GM19239 (cell line): ENCODE data around the gene BRICD5.

Experiments
- DNase-seq: peaks from one replicate; pipeline ENCODE4 v3.0.0; 2011; ENCODE audit warnings: low spot score; ENCODE audit not compliant: insufficient read length
- FAIRE-seq: peaks from 2 replicates; lab custom pipeline; 2011; peaks lifted over from hg19 to GRCh38; lab: Jason Lieb, UNC

The BRICD5 gene

DNA sequence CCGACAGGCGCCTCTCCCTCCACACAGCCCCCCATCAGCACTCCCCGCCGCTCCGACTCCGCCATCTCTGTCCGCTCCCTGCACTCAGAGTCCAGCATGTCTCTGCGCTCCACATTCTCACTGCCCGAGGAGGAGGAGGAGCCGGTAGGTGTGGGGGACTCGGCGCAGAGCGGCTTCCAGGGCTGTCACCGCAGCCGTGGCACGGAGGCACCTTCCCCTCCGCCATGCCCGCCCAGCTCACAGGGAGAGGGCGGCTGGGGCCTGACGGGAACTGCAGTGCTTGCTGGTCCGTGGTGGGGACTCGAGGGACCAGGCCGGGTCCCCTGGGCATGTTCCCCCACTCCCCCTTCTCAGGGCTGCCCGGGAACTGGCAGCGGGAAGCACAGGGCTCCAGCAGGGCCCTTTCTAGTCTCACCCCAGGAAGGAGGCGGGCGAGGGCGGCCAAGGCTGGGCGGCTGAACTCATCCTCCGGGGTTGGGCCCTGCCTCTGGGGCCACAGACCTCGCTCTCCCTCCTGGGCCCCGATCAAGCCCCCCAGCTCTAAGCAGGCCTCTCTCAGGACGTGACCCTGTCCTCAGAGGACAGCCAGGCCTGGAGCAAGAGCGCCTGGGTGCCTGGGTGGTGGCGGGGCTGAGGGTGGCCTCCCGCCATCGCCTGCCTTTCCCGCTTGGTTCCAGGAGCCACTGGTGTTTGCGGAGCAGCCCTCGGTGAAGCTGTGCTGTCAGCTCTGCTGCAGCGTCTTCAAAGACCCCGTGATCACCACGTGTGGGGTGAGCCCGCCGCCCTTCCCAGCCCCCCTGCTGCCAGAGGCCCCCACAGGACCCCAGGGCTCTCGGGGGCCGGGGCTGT, 39.9 kb downstream of the BRICD5 start:
- no peak for DNase-seq
- FAIRE-seq: no peak

DNA sequence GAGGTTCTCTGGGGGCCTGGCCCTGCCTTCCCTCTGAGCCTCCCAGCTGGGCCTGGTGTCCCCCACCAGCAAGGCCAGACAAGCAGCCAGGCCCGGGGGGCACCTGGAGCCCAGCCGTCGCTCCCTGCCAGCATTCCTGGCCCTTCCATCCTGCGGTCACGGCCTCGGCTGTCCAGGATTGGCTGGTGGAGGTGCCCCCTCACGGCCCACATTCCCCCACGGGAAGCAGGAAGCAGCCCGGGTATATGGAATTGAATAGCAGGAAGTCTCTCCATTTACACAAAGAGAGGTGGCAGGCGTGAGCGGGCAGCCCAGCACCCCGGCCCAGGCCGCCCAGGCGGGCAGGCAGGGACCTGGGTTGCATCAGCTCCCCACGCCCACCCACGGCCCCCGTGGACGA, 40.6 kb downstream of the BRICD5 start:
- FAIRE-seq (no peak), DNase-seq (no peak)

DNA sequence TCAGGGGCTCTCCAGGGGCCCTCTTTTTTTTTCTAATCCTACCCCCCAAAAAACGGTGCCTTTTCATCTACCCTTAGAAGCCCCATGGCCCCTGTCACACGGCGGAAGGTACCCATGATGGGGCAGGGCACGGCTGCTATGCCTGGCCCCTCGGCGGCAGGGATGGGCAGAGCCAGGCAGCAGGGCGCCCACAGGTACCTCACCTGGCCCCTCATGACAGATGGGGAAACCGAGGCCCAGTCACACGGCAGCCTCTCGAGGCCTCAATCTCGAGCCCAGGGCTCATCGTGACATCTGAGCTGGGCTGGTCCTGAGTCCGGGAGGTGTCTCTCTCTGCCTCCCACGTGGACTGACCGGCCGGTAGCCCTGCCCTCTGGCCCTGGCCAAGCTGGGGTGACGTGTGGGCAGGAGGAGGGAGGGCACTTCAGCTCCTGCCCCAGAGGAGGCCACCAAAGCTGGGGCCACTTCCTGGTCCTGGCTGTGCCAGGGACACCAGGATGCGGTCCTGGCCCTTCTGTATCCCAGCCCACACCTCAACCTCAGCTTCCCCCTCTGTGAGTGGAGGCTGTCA, 43.5 kb downstream of the BRICD5 start:
- FAIRE-seq (no peak), DNase-seq (no peak)

DNA sequence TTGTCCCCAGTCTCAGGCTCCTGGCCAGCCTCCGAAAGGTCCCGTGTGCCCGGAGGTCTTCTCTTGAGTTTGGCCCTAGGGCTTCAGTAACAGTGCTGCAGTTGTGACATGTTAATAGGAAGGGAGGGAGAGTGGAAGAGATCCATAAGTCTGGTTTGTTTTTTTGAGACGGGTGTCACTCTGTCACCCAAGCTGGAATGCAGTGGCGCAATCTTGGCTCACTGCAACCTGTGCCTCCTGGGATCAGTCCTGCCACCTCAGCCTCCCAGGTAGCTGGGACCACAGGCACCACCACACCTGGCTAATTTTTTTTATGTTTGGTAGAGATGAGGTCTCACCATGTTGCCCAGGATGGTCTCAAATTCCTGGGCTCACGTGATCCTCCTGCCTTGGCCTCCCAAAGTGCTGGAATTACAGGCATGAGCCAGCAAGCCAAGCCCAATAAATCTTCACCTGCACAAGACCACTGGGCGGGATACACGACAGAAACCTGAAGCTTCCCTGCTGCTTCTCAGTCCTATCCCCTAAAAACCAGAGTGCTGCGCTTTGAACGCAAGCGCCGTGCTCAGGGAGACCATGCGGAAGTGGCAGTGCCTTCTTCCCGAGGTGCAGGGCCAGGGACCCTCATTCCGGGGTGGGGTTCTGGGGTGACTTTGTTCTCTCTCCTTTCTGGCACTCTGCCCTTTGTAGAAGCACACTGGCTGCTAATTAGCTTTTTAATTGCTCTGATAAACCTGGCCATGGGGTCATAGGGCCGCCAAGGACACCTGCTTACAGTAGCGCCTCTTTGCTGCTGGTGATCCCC, 44.2 kb downstream of the BRICD5 start:
- DNase-seq: no peak
- no peak for FAIRE-seq

DNA sequence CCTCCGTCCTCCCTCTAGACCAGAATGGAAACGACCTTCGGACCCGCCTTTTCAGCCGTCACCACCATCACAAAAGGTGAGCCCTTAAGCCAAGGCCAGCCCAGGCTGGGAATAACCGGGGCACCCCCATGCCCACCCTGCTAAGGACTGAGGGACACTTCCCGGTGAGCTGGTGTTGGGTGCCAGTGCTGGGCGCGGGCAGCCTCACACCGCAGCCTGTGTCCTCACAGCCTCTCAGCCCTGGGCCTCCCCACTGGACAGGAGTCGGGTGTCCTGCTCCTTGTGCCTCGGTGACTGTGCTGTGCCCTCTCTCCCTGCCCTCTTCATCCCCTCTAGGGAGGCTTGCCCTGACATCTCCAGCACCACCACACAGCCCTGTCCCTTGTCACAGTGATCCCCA, 44.8 kb downstream of the BRICD5 start:
- FAIRE-seq (no peak), DNase-seq (no peak)

DNA sequence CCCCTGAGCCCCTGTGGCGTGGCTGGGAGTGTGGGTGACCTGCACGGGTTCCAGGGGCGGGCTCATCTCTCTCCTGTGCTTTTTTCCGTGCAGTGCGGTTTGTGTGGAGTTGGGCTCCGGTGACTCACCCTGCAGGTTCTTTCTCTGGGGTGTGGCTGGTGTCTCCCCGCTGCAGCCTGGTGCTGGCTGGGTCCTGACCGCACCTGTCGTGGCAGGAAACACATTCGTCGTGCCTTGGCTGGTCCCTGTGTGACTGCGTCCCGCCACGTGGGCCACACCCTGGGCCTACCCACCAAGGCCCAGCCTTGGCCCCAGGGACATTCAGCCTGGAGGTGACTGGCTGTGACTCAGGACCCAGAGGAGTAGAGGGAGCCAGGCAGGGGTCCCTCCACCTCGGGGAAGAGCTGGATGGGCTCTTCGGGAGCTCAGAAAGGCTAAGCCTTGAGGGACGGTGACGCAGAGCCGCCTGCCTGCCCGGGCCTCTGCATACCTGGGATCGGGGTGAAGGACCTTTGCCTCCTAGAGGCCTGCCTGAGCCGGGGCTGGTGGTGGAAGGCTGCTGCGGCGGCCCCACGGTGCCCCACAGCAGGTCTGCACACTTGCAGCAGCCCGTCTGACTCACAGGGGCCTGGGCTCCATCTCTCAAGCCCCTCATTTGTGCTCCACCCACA, 47.3 kb downstream of the BRICD5 start:
- FAIRE-seq (no peak), DNase-seq (no peak)

DNA sequence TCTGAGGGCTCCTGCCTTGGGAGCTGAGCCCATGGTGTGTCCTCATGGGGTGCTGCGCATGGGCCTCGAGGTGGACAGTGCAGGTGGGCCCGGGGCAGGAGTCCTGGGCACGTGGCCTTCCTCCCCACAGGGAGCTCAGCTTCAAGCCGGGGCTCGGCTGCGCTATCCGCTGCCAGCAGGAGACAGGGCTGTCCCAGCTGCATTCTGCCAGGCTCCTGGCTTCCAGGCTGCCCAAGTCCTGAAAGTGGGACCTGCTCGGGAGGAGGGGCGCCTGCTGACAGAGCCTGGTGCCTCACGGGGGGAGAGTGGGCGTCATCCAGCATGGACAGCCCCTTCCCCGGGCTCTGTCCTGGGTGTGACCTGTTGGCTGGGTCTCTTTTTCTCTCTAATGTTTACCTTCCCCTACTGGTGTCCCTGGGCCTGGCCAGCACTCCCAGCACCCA, 48.0 kb downstream of the BRICD5 start:
- DNase-seq (no peak), FAIRE-seq (no peak)

DNA sequence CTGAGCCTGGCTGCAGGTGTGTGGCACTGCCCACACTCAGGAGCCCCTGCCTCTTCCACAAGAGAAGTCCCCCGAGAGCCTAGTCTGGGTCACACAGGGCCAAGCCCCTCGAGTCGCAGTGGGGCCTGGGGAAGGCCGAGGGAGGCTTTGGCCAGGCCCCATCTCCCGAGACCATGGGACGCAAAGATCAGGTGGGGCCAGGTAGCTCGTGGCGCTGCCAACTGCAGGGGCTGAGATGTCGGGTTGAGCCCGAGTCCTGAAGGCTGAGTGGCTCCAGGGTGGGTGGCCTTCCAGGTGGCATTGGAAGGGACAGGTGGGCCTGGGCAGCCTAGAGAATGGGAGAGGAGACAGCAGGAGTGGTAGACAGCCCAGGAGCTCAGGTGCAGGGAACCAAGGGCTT, 48.8 kb downstream of the BRICD5 start:
- no peak for DNase-seq
- no peak for FAIRE-seq

DNA sequence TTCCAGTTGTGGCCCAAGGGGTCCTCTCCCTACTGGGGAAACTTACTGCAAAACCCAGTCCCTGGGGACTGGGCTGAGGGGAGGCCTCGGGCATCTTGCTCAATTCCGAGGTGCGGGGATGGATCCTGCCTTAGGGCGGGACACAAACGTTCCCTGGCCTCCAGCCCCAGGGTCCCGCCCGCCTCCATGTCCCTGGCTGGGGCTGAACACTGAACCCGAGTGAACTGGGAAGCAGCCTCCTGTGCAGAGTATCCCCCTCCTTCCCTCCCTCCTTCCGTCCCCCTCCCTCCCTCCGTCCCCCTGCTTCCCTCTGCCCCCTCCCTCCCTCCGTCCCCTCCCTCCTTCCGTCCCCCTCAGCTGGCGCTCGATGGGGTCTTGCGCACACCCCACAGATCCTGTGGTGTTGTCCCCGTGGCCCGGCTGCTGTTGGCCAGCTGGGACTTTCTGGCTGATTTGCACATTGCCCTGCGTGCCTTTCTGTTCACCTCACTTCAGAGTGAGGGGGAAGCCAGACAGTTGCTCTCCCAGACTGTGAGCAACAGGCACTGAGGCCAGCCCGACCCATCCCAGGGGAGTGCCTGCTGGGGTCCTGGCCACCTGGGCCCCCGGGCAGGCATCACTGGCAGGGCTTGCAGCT, 49.6 kb downstream of the BRICD5 start:
- DNase-seq: no peak
- FAIRE-seq: no peak
